Ovary (tissue), 9 donors: Measurements from ENCODE around the gene RHOD. TPM values are rescaled to one million over a fixed set of nuclear protein-coding genes. Genes with fewer than 3 reads are reported as not detected.

Experiments used
- DNase-seq, 5 donors: peaks; one replicate each; pipeline ENCODE4 v3.0.0-alpha.2; 2019 to 2020
- H3K27ac ChIP-seq, 2 donors: fragments of 200-600 bp; one replicate each; pipeline versions ENCODE4 v1.5.1 to v1.8.0; 2019 to 2022
- H3K27me3 ChIP-seq: fragments of 200-600 bp; one replicate; pipeline ENCODE4 v1.8.0; 2022
- H3K36me3 ChIP-seq: fragments of 200-600 bp; sonication (generic); one replicate; pipeline ENCODE4 v1.5.1; 2019
- H3K4me1 ChIP-seq: one replicate; pipeline ENCODE4 v1.8.1; 2013; ENCODE audit warnings: mild to moderate bottlenecking, moderate library complexity; ENCODE audit not compliant: insufficient read depth
- H3K4me3 ChIP-seq: fragments of 200-600 bp; sonication (generic); one replicate; pipeline ENCODE4 v1.5.1; 2017
- H3K9me3 ChIP-seq, 2 donors: fragments of 200-600 bp in 1 of 2; sonication (generic) in 1 of 2; one replicate each; pipeline versions ENCODE4 v1.5.1 to v1.8.1; 2013 to 2019; ENCODE audit warnings: mild to moderate bottlenecking in 1 of 2, moderate library complexity in 1 of 2
- CTCF ChIP-seq, 3 donors: fragments of 450-650 bp in 2 of 3; fragments of 200-600 bp in 1 of 3; IDR thresholded peaks; one replicate each; pipeline versions ENCODE4 v1.5.1 to v1.8.0; 2016 to 2022; ENCODE audit warnings: antibody characterized with exemption in 3 of 3, mild to moderate bottlenecking in 1 of 3
- EP300 ChIP-seq: sonication (generic); formaldehyde crosslinking; IDR thresholded peaks from one replicate; pipeline ENCODE4 v1.6.1; 2017; ENCODE audit warnings: antibody characterized with exemption
- POLR2A ChIP-seq: fragments of 450-650 bp; IDR thresholded peaks from one replicate; pipeline ENCODE4 v1.6.1; 2017; ENCODE audit warnings: antibody characterized with exemption, mild to moderate bottlenecking, moderate library complexity
- WGBS, 3 donors: extraction: QIAGEN DNeasy Blood & Tissue Kit in 1 of 3; methylation state at CpG; one replicate each; pipeline versions ENCODE4 v1.1.5 to v1.1.7; 2013 to 2017; 5-methylcytosine and 5-hydroxymethylcytosine counted together
- intact Hi-C, 4 donors: fragments of 100-400 bp; cut with DNase I; formaldehyde crosslinking; loops; one replicate each; pipeline versions ENCODE4 v1.11.0 to v1.15.1; 2022 to 2023
- polyA plus RNA-seq, 2 donors: library from polyadenylated mRNA; stranded (reverse); fragments of 200-250 nt in 1 of 2; fragments of 350-450 nt in 1 of 2; fragmentation: Illumina TruSeq in 1 of 2; extraction: RNeasy Lipid Tissue Mini Kit (QIAGEN cat#74804) in 1 of 2; gene quantifications; one replicate each; pipeline ENCODE4 v1.2.3, GENCODE V29; 2013 to 2014
- total RNA-seq, 7 donors: library from RNA; depleted of rRNA in 2 of 7; stranded (reverse); fragments of >200 nt in 2 of 7; fragmentation: NEBNext Ultra II Directional in 3 of 7; extraction: Animal tissue kit (Norgen Biotek cat#: 25700) in 3 of 7; gene quantifications; one replicate each; pipeline versions ENCODE4 v1.1.0 to v1.2.4, GENCODE V29; 2016 to 2023
- donor health status: DM: no; HTN: no; CAD: no; lungs with moderate emphysema.
- donor health status: DM: no; HTN: no; CAD: no.
- donor health status: Bipolar disorder and iron deficiency.
- donor health status: DM: yes; HTN: yes; CAD: no.
- donor health status: DM: no; HTN: no; CAD: no.
- donor health status: DM: yes; HTN: yes; CAD: no.

RHOD gene
- total and polyA plus RNA-seq, 9 donors = 5.5 to 24.9 (median 12.8) TPM

GRCh38 chr11:67013511-67014045 lies 43.1 kb upstream of the RHOD start:
- WGBS, 3 donors = 79 to 86% (median 79%) methylated on average over 11 of the region's 11 CpGs
- Histone ChIP-seq H3K27me3 (no peaks in the 10 kb centered on the region), H3K4me3 (no peak overlapping the region), H3K9me3 (no peaks in the 10 kb centered on the region), H3K36me3 (no peaks in the 10 kb centered on the region), H3K4me1 (no peaks in the 10 kb centered on the region), H3K27ac (no peak overlapping the region)
- intact Hi-C loops = no loop called here
- TF ChIP-seq POLR2A (no peak), CTCF (IDR thresholded peaks at IDR 0.05) (no peak), EP300 (no peak)
- DNase-seq = no peak

DNA sequence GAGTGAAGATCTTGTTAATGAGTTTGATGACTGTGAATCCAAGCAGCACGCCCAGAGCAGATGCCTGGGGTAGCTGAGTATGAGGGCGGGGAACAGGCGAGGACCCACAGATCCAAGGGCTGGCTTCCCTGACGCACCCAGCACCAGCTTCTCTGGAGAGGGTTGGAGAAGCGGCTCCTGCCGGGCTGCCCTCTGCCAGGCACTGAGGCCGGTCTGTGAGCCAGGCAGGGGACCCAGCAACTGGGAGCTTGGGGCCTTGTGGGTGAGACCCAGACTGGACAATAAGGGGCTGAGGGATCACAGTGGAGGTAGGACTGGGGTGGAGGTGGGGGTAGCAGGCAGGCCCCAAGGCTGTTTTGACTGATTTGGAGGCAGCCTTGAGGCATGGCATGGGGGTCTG lies 42.3 kb upstream of the RHOD start:
- no peaks in the 10 kb centered on the region for H3K36me3 ChIP-seq
- H3K27me3 ChIP-seq = no peaks in the 10 kb centered on the region
- TF ChIP-seq CTCF (IDR thresholded peaks at IDR 0.05) = no peak
- no peak for TF ChIP-seq EP300
- TF ChIP-seq POLR2A = no peak
- no peak for DNase-seq
- intact Hi-C loops = no loop called here
- WGBS, 3 donors = 93 to 99% (median 97%) methylated on average over 7 of the region's 7 CpGs
- H3K4me3 ChIP-seq = no peak overlapping the region
- H3K9me3 ChIP-seq = no peaks in the 10 kb centered on the region
- H3K4me1 ChIP-seq = no peaks in the 10 kb centered on the region
- no peak overlapping the region for H3K27ac ChIP-seq

- H3K27me3 ChIP-seq = no peaks in the 10 kb centered on the region
- no peaks in the 10 kb centered on the region for H3K4me1 ChIP-seq
- 84 to 91% (median 91%) methylated on average over 8 of the region's 8 CpGs for WGBS, 3 donors
- TF ChIP-seq CTCF (IDR thresholded peaks at IDR 0.05) (no peak), POLR2A (no peak)
- H3K27ac ChIP-seq = no peak overlapping the region
- no peaks in the 10 kb centered on the region for H3K36me3 ChIP-seq
- H3K9me3 ChIP-seq = no peaks in the 10 kb centered on the region
- intact Hi-C loops = no loop called here
- no peak for DNase-seq
- no peak overlapping the region for H3K4me3 ChIP-seq
Observed at GRCh38 chr11:67015048-67015447, 41.6 kb upstream of the RHOD start.

GRCh38 chr11:67016550-67016949 lies 40.1 kb upstream of the RHOD start:
- Histone ChIP-seq H3K4me3 (no peak overlapping the region), H3K4me1 (no peaks in the 10 kb centered on the region), H3K27me3 (no peaks in the 10 kb centered on the region), H3K9me3 (no peaks in the 10 kb centered on the region), H3K36me3 (no peaks in the 10 kb centered on the region), H3K27ac (no peak overlapping the region)
- intact Hi-C loops = no loop called here
- WGBS, 3 donors = 76 to 85% (median 81%) methylated on average over 5 of the region's 5 CpGs
- no peak for TF ChIP-seq POLR2A
- no peak for TF ChIP-seq EP300
- no peak for TF ChIP-seq CTCF (IDR thresholded peaks at IDR 0.05)
- no peak for DNase-seq
